Measurements from ENCODE around the gene NOA1.

DNA sequence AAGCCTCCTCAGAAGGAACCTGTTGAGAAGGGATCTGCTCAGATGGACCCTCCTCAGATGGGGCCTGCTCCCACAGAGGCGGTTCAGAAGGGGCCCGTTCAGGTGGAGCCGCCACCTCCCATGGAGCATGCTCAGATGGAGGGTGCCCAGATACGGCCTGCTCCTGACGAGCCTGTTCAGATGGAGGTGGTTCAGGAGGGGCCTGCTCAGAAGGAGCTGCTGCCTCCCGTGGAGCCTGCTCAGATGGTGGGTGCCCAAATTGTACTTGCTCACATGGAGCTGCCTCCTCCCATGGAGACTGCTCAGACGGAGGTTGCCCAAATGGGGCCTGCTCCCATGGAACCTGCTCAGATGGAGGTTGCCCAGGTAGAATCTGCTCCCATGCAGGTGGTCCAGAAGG is 46.8 kb downstream of the NOA1 start:
- TF ChIP-seq, protein P1, sequence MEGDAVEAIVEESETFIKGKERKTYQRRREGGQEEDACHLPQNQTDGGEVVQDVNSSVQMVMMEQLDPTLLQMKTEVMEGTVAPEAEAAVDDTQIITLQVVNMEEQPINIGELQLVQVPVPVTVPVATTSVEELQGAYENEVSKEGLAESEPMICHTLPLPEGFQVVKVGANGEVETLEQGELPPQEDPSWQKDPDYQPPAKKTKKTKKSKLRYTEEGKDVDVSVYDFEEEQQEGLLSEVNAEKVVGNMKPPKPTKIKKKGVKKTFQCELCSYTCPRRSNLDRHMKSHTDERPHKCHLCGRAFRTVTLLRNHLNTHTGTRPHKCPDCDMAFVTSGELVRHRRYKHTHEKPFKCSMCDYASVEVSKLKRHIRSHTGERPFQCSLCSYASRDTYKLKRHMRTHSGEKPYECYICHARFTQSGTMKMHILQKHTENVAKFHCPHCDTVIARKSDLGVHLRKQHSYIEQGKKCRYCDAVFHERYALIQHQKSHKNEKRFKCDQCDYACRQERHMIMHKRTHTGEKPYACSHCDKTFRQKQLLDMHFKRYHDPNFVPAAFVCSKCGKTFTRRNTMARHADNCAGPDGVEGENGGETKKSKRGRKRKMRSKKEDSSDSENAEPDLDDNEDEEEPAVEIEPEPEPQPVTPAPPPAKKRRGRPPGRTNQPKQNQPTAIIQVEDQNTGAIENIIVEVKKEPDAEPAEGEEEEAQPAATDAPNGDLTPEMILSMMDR (conservative IDR thresholded peaks at IDR 0.05; ENCODE audit: low read length) = no peak
- no peak for TF ChIP-seq EZH2phosphoT487 (IDR thresholded peaks at IDR 0.05; ENCODE audit: borderline replicate concordance, low read depth, low read length)

All from OCI-LY7 (cell line).